Measurements from ENCODE around the gene NUCB1. TPM values are rescaled to one million over a fixed set of nuclear protein-coding genes. Genes with fewer than 3 reads are reported as not detected.

The NUCB1 gene
- polyA plus RNA-seq, 1 donor (not counting 4 experiments of a cell fraction or from before 2014, with no cell fraction given), result 44.3 TPM

DNA sequence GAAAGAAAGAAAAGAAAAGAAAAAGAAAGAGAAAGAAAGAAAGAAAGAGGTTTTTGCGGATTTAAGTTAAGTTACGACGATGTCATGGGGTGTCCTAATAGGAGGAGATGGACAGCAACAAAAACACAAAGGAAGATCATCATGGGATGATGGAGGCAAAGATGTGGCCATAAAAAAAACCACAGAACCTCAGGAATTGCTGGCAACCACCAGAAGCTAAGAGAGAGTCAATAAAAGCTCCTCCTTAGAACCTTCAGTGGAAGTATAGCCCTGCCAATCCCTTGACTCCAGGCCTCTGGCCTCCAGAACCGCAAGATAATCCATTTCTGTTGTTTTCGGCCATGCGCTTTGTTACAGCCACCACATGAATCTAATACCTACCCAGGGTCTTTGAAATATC, 43.2 kb upstream of the NUCB1 start:
- FAIRE-seq (no peak), DNase-seq (ENCODE audit: low read depth, low spot score) (no peak)
- H2AFZ ChIP-seq (ENCODE audit: control insufficient read depth, low read length), result no peak overlapping the region
- H3K79me2 ChIP-seq (ENCODE audit: control insufficient read depth, insufficient read depth, low read length), result no peaks in the 10 kb centered on the region
- H3K27me3 ChIP-seq (ENCODE audit: control insufficient read depth, extremely low read depth, insufficient read depth, low read length), result no peaks in the 10 kb centered on the region
- no peaks in the 10 kb centered on the region for H3K9me3 ChIP-seq (ENCODE audit: control insufficient read depth, low read depth, low read length)
- dilution Hi-C loops (cut with MboI; ENCODE audit: extremely low pct_ligation_motif_present, low sequenced_read_pairs), result no loop called here
- TF ChIP-seq, protein P1, sequence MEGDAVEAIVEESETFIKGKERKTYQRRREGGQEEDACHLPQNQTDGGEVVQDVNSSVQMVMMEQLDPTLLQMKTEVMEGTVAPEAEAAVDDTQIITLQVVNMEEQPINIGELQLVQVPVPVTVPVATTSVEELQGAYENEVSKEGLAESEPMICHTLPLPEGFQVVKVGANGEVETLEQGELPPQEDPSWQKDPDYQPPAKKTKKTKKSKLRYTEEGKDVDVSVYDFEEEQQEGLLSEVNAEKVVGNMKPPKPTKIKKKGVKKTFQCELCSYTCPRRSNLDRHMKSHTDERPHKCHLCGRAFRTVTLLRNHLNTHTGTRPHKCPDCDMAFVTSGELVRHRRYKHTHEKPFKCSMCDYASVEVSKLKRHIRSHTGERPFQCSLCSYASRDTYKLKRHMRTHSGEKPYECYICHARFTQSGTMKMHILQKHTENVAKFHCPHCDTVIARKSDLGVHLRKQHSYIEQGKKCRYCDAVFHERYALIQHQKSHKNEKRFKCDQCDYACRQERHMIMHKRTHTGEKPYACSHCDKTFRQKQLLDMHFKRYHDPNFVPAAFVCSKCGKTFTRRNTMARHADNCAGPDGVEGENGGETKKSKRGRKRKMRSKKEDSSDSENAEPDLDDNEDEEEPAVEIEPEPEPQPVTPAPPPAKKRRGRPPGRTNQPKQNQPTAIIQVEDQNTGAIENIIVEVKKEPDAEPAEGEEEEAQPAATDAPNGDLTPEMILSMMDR (optimal IDR thresholded peaks at IDR 0.05 in 1 of 3, IDR thresholded peaks at IDR 0.05 in 1 of 3, conservative IDR thresholded peaks at IDR 0.05 in 1 of 3; ENCODE audit: extremely low read depth in 1 of 3, insufficient read depth in 2 of 3, low read length in 3 of 3), result no peak
- TF ChIP-seq EZH2 (IDR thresholded peaks at IDR 0.05; ENCODE audit: low read length), result no peak
- H3K4me2 ChIP-seq (ENCODE audit: control insufficient read depth, extremely low read depth, insufficient read depth, low read depth, low read length), result no peak overlapping the region
- no peak overlapping the region for H3K27ac ChIP-seq (ENCODE audit: control insufficient read depth, insufficient read depth, low read length)
- no peaks in the 10 kb centered on the region for H3K4me1 ChIP-seq (ENCODE audit: control insufficient read depth, extremely low read depth, insufficient read depth, low read length)
- H3K9me1 ChIP-seq (ENCODE audit: control insufficient read depth, extremely low read depth, insufficient read depth, low read length), result no peaks in the 10 kb centered on the region
- H3K4me3 ChIP-seq (ENCODE audit: control insufficient read depth in 2 of 3, extremely low read depth in 1 of 3, insufficient read depth in 2 of 3, low read depth in 1 of 3, low read length in 3 of 3), result no peak overlapping the region
- H3K36me3 ChIP-seq (ENCODE audit: control insufficient read depth in 2 of 2, extremely low read depth in 1 of 2, insufficient read depth in 2 of 2, low read length in 2 of 2), result no peaks in the 10 kb centered on the region
- H4K20me1 ChIP-seq (ENCODE audit: control insufficient read depth, extremely low read depth, insufficient read depth, low read length), result no peaks in the 10 kb centered on the region
- H3K9ac ChIP-seq (ENCODE audit: control insufficient read depth, extremely low read depth, insufficient read depth, low read length), result no peak overlapping the region

DNA sequence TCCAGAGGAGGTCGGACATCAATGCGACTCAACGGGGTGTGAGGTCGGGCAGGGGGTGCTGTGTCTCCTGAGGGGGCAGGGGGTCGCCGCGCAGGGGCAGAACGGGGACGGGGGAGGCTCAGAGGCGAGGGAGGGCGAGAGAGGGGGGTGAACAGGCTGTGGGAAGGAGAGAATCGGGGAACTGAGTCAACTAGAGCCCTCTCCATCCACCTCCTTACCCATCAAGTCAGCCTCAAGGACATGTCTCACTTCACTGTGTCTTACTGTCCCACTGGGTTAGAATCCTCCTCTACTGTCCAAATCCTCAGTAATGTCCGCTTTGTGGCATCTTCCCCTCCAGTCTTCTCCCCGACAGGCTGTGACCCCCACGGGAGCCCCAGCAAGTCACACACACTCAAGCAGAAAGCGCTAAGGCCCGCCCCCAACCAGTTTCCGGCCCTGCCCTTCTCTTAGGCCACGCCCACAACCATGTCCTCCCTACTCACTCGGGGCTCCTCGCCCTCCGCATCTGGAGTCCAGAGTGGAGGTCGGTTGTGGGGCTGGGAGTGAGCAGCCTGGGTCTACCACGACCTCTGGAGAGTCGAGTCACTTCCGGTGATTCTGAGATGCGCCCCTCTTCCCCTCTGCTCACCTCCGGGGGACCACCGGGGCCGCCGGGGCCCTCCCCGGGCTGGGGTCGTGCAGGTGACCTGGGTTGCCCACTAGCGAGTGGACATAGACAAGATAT, 41.0 kb upstream of the NUCB1 start:
- no peak overlapping the region for H3K9ac ChIP-seq (ENCODE audit: control insufficient read depth, extremely low read depth, insufficient read depth, low read length)
- no peaks in the 10 kb centered on the region for H3K9me1 ChIP-seq (ENCODE audit: control insufficient read depth, extremely low read depth, insufficient read depth, low read length)
- no peak overlapping the region for H3K4me3 ChIP-seq (ENCODE audit: control insufficient read depth in 2 of 3, extremely low read depth in 1 of 3, insufficient read depth in 2 of 3, low read depth in 1 of 3, low read length in 3 of 3)
- H2AFZ ChIP-seq (ENCODE audit: control insufficient read depth, low read length), result no peak overlapping the region
- H3K9me3 ChIP-seq (ENCODE audit: control insufficient read depth, low read depth, low read length), result no peaks in the 10 kb centered on the region
- no peaks in the 10 kb centered on the region for H4K20me1 ChIP-seq (ENCODE audit: control insufficient read depth, extremely low read depth, insufficient read depth, low read length)
- DNase-seq (ENCODE audit: low read depth, low spot score) (no peak), FAIRE-seq (no peak)
- no peak overlapping the region for H3K27ac ChIP-seq (ENCODE audit: control insufficient read depth, insufficient read depth, low read length)
- no peaks in the 10 kb centered on the region for H3K27me3 ChIP-seq (ENCODE audit: control insufficient read depth, extremely low read depth, insufficient read depth, low read length)
- no peaks in the 10 kb centered on the region for H3K4me1 ChIP-seq (ENCODE audit: control insufficient read depth, extremely low read depth, insufficient read depth, low read length)
- dilution Hi-C loops (cut with MboI; ENCODE audit: extremely low pct_ligation_motif_present, low sequenced_read_pairs), result no loop called here
- TF ChIP-seq EZH2 (IDR thresholded peaks at IDR 0.05; ENCODE audit: low read length), result no peak
- TF ChIP-seq, protein P1 (optimal IDR thresholded peaks at IDR 0.05 in 1 of 3, IDR thresholded peaks at IDR 0.05 in 1 of 3, conservative IDR thresholded peaks at IDR 0.05 in 1 of 3; ENCODE audit: extremely low read depth in 1 of 3, insufficient read depth in 2 of 3, low read length in 3 of 3), result no peak
- H3K4me2 ChIP-seq (ENCODE audit: control insufficient read depth, extremely low read depth, insufficient read depth, low read depth, low read length), result no peak overlapping the region
- H3K79me2 ChIP-seq (ENCODE audit: control insufficient read depth, insufficient read depth, low read length), result no peaks in the 10 kb centered on the region
- no peaks in the 10 kb centered on the region for H3K36me3 ChIP-seq (ENCODE audit: control insufficient read depth in 2 of 2, extremely low read depth in 1 of 2, insufficient read depth in 2 of 2, low read length in 2 of 2)

Data from keratinocyte (primary cell).